Activated naive CD8-positive, alpha-beta T cell treated with anti-CD3 and anti-CD28 coated beads, Interleukin-2, amount 10 ng/mL, durations not matched to agents 7 days and 5 days (primary cell): ENCODE results near the gene SCUBE1. TPM values are rescaled to one million over a fixed set of nuclear protein-coding genes. Genes with fewer than 3 reads are reported as not detected.

Experiments used
- ATAC-seq: fragments of 150-1000 bp; cut with Tn5 transposase; one replicate; pipeline ENCODE4 v1.10.0; 2021; ENCODE audit warnings: low read depth, moderate library complexity
- POLR2A ChIA-PET: fragments of 350-600 bp; sonication (Branson Sonifier 250); formaldehyde crosslinking; loops from one replicate; lab custom pipeline; 2021; ENCODE audit warnings: antibody characterized with exemption; lab: Charles Lee
- DNase-seq: peaks from one replicate; pipeline ENCODE4 v3.0.0; 2021
- H3K27ac Mint-ChIP-seq: one replicate; pipeline ENCODE4 v1.8.0; 2022; ENCODE audit warnings: mild to moderate bottlenecking, mixed read lengths
- H3K27me3 Mint-ChIP-seq: one replicate; pipeline ENCODE4 v1.8.0; 2022; ENCODE audit warnings: mild to moderate bottlenecking, moderate library complexity, mixed read lengths
- H3K36me3 Mint-ChIP-seq: one replicate; pipeline ENCODE4 v1.8.0; 2021; ENCODE audit warnings: mild to moderate bottlenecking, mixed read lengths
- H3K4me1 Mint-ChIP-seq: one replicate; pipeline ENCODE4 v1.8.0; 2021; ENCODE audit warnings: mixed read lengths
- H3K4me3 Mint-ChIP-seq: one replicate; pipeline ENCODE4 v1.8.0; 2022; ENCODE audit warnings: mild to moderate bottlenecking, moderate library complexity, mixed read lengths
- H3K9me3 Mint-ChIP-seq: one replicate; pipeline ENCODE4 v1.8.0; 2021; ENCODE audit warnings: mixed read lengths
- total RNA-seq, 2 experiments: library from RNA; stranded (reverse); gene quantifications; one replicate each; pipeline ENCODE4 v1.2.3, GENCODE V29; 2021

The SCUBE1 gene
- total RNA-seq, 2 experiments from 2014 or later, result 0.03 to 0.20 TPM

- ATAC-seq, result no peak
- peaks cover 5% of the 10 kb centered on the region for H3K4me1 Mint-ChIP-seq
- no peak overlapping the region for H3K27ac Mint-ChIP-seq
Observed at GRCh38 chr22:43270949-43271348, 72.2 kb downstream of the SCUBE1 start.

GRCh38 chr22:43270314-43270908 lies 72.8 kb downstream of the SCUBE1 start:
- DNase-seq (no peak), ATAC-seq (no peak)
- H3K4me1 Mint-ChIP-seq, result peaks cover 6% of the 10 kb centered on the region
- peaks cover 6% of the 10 kb centered on the region for H3K27me3 Mint-ChIP-seq
- H3K9me3 Mint-ChIP-seq, result no peaks in the 10 kb centered on the region
- POLR2A ChIA-PET, result no interaction called here
- H3K4me3 Mint-ChIP-seq, result no peak overlapping the region
- H3K27ac Mint-ChIP-seq, result no peak overlapping the region
- H3K36me3 Mint-ChIP-seq, result no peaks in the 10 kb centered on the region

More at GRCh38 chr22:43270949-43271348, 72.2 kb downstream of the SCUBE1 start:
- Mint-ChIP-seq H3K9me3 (no peaks in the 10 kb centered on the region), H3K36me3 (no peaks in the 10 kb centered on the region), H3K27me3 (peaks cover 6% of the 10 kb centered on the region), H3K4me3 (no peak overlapping the region)
- no peak for DNase-seq
- POLR2A ChIA-PET, result interaction anchor here (1.0 kb wide), 1 partner anchor 15 kb away, joined by 3 read pairs; no protein-coding TSS in a partner anchor

GRCh38 chr22:43269646-43270045 lies 73.5 kb downstream of the SCUBE1 start:
- POLR2A ChIA-PET, result no interaction called here
- no peak for ATAC-seq
- Mint-ChIP-seq H3K9me3 (no peaks in the 10 kb centered on the region), H3K4me1 (peaks cover 12% of the 10 kb centered on the region), H3K27me3 (peaks cover 6% of the 10 kb centered on the region), H3K4me3 (no peak overlapping the region), H3K27ac (no peak overlapping the region), H3K36me3 (no peaks in the 10 kb centered on the region)
- DNase-seq, result no peak

- Mint-ChIP-seq H3K27ac (no peak overlapping the region), H3K27me3 (peaks cover 6% of the 10 kb centered on the region), H3K4me1 (peaks cover 13% of the 10 kb centered on the region), H3K36me3 (no peaks in the 10 kb centered on the region), H3K4me3 (no peak overlapping the region), H3K9me3 (no peaks in the 10 kb centered on the region)
- no peak for ATAC-seq
- POLR2A ChIA-PET, result no interaction called here
- DNase-seq, result no peak
Observed at GRCh38 chr22:43269246-43269645, 73.9 kb downstream of the SCUBE1 start.

- Mint-ChIP-seq H3K36me3 (no peaks in the 10 kb centered on the region), H3K27ac (no peak overlapping the region)
- POLR2A ChIA-PET, result no interaction called here
Observed at GRCh38 chr22:43267981-43268660, 75.1 kb downstream of the SCUBE1 start.

GRCh38 chr22:43267332-43267980 lies 75.7 kb downstream of the SCUBE1 start:
- no peak overlapping the region for H3K4me3 Mint-ChIP-seq
- H3K36me3 Mint-ChIP-seq, result no peaks in the 10 kb centered on the region
- H3K9me3 Mint-ChIP-seq, result no peaks in the 10 kb centered on the region
- POLR2A ChIA-PET, result no interaction called here
- no peak for ATAC-seq
- no peak for DNase-seq
- H3K27ac Mint-ChIP-seq, result no peak overlapping the region
- peaks cover 3% of the 10 kb centered on the region for H3K27me3 Mint-ChIP-seq
- peaks cover 22% of the 10 kb centered on the region for H3K4me1 Mint-ChIP-seq

More at GRCh38 chr22:43267981-43268660, 75.1 kb downstream of the SCUBE1 start:
- DNase-seq (no peak), ATAC-seq (no peak)
- H3K27me3 Mint-ChIP-seq, result peaks cover 3% of the 10 kb centered on the region
- H3K4me3 Mint-ChIP-seq, result no peak overlapping the region
- H3K9me3 Mint-ChIP-seq, result no peaks in the 10 kb centered on the region
- H3K4me1 Mint-ChIP-seq, result peaks cover 17% of the 10 kb centered on the region

- POLR2A ChIA-PET, result no interaction called here
- no peaks in the 10 kb centered on the region for H3K36me3 Mint-ChIP-seq
- peaks cover 23% of the 10 kb centered on the region for H3K4me1 Mint-ChIP-seq
- ATAC-seq (no peak), DNase-seq (no peak)
- H3K4me3 Mint-ChIP-seq, result no peak overlapping the region
- H3K9me3 Mint-ChIP-seq, result no peaks in the 10 kb centered on the region
- no peak overlapping the region for H3K27ac Mint-ChIP-seq
- H3K27me3 Mint-ChIP-seq, result peaks cover 3% of the 10 kb centered on the region
Observed at GRCh38 chr22:43266076-43266475, 77.1 kb downstream of the SCUBE1 start.

- Mint-ChIP-seq H3K36me3 (no peaks in the 10 kb centered on the region), H3K9me3 (no peaks in the 10 kb centered on the region), H3K27ac (peak overlapping the region; percentile 86), H3K27me3 (peaks cover 3% of the 10 kb centered on the region), H3K4me3 (peak overlapping the region; percentile 68), H3K4me1 (peaks cover 23% of the 10 kb centered on the region)
- POLR2A ChIA-PET, result interaction anchor here (1.1 to 2.5 kb wide), 4 partner anchors 9 to 114 kb away, joined by 3 to 10 read pairs (median 5); partner anchors contain the start of gene TTLL12
- DNase-seq (peak; percentile 74), ATAC-seq (peak; percentile 88)
Observed at GRCh38 chr22:43263645-43264514, 79.3 kb downstream of the SCUBE1 start.

GRCh38 chr22:43262990-43263644 lies 80.1 kb downstream of the SCUBE1 start:
- Mint-ChIP-seq H3K27ac (peak overlapping the region; percentile 86), H3K27me3 (peaks cover 3% of the 10 kb centered on the region), H3K9me3 (no peaks in the 10 kb centered on the region), H3K4me3 (peak overlapping the region; percentile 68), H3K36me3 (no peaks in the 10 kb centered on the region), H3K4me1 (peaks cover 23% of the 10 kb centered on the region)
- peak; percentile 73 for ATAC-seq
- POLR2A ChIA-PET, result interaction anchor here (1.1 to 2.5 kb wide), 3 partner anchors 10 to 115 kb away, joined by 4 to 10 read pairs (median 6); partner anchors contain the start of gene TTLL12
- peak; percentile 69 for DNase-seq

- ATAC-seq (no peak), DNase-seq (no peak)
- Mint-ChIP-seq H3K4me3 (no peak overlapping the region), H3K36me3 (no peaks in the 10 kb centered on the region), H3K27me3 (peaks cover 17% of the 10 kb centered on the region), H3K9me3 (no peaks in the 10 kb centered on the region), H3K4me1 (peaks cover 36% of the 10 kb centered on the region), H3K27ac (no peak overlapping the region)
- POLR2A ChIA-PET, result interaction anchor here (0.7 kb wide), 1 partner anchor 73 kb away, joined by 3 read pairs; no protein-coding TSS in a partner anchor
Observed at GRCh38 chr22:43260331-43261231, 82.6 kb downstream of the SCUBE1 start.

GRCh38 chr22:43257961-43258360 lies 85.2 kb downstream of the SCUBE1 start:
- Mint-ChIP-seq H3K9me3 (no peaks in the 10 kb centered on the region), H3K27ac (no peak overlapping the region), H3K4me1 (peaks cover 18% of the 10 kb centered on the region), H3K27me3 (peaks cover 22% of the 10 kb centered on the region), H3K36me3 (no peaks in the 10 kb centered on the region), H3K4me3 (no peak overlapping the region)
- ATAC-seq (no peak), DNase-seq (no peak)
- POLR2A ChIA-PET, result no interaction called here

- no peak overlapping the region for H3K4me3 Mint-ChIP-seq
- H3K27ac Mint-ChIP-seq, result no peak overlapping the region
- H3K4me1 Mint-ChIP-seq, result peaks cover 15% of the 10 kb centered on the region
- no peaks in the 10 kb centered on the region for H3K9me3 Mint-ChIP-seq
- ATAC-seq (no peak), DNase-seq (no peak)
- peaks cover 22% of the 10 kb centered on the region for H3K27me3 Mint-ChIP-seq
- no peaks in the 10 kb centered on the region for H3K36me3 Mint-ChIP-seq
- POLR2A ChIA-PET, result no interaction called here
Observed at GRCh38 chr22:43257549-43257948, 85.6 kb downstream of the SCUBE1 start.
